Panc1 (cell line): Measurements from ENCODE around the gene LOXL3. TPM values are rescaled to one million over a fixed set of nuclear protein-coding genes. Genes with fewer than 3 reads are reported as not detected.

Source experiments
- total RNA-seq: library from RNA; stranded (reverse); gene quantifications from one replicate; pipeline ENCODE4 v1.2.1, GENCODE V29; 2021; ENCODE audit not compliant: unreplicated experiment

The LOXL3 gene
- total RNA-seq, 1 experiment from 2014 or later = 1.0 TPM

Other genes starting within 250 kb of the LOXL3 start
- 1.2 TPM for gene SLC4A5, start 210.5 kb downstream of the LOXL3 start, total RNA-seq
- 190 TPM for gene DCTN1, start 173.6 kb downstream of the LOXL3 start, total RNA-seq
- 3.9 TPM for gene C2orf81, start 132.3 kb downstream of the LOXL3 start, total RNA-seq
- 27.7 TPM for gene WDR54, start 132.2 kb downstream of the LOXL3 start, total RNA-seq
- 83.1 TPM for gene RTKN, start 112.0 kb downstream of the LOXL3 start, total RNA-seq
- gene INO80B, start 98.9 kb downstream of the LOXL3 start, total RNA-seq = 26.5 TPM
- gene WBP1, start 95.5 kb downstream of the LOXL3 start, total RNA-seq = 67.6 TPM
- 79.5 TPM for gene MOGS, start 88.6 kb downstream of the LOXL3 start, total RNA-seq
- gene MRPL53, start 81.3 kb downstream of the LOXL3 start, total RNA-seq = 98.1 TPM
- gene CCDC142, start 70.9 kb downstream of the LOXL3 start, total RNA-seq = 24.2 TPM
- gene TTC31, start 70.9 kb downstream of the LOXL3 start, total RNA-seq = 38.7 TPM
- gene LBX2, start 54.3 kb downstream of the LOXL3 start, total RNA-seq = 9.6 TPM
- gene PCGF1, start 46.2 kb downstream of the LOXL3 start, total RNA-seq = 36.8 TPM
- gene TLX2, start 39.5 kb downstream of the LOXL3 start, total RNA-seq = not detected
- gene DQX1, start 27.7 kb downstream of the LOXL3 start, total RNA-seq = 0.41 TPM
- 142 TPM for gene AUP1, start 24.2 kb downstream of the LOXL3 start, total RNA-seq
- gene HTRA2, start 24.0 kb downstream of the LOXL3 start, total RNA-seq = 21.2 TPM
- 6.2 TPM for gene DOK1, start 778 bp upstream of the LOXL3 start, total RNA-seq
- not detected for gene M1AP, start 94.4 kb upstream of the LOXL3 start, total RNA-seq
- gene SEMA4F, start 100.3 kb upstream of the LOXL3 start, total RNA-seq = 13.3 TPM